Sigmoid colon (tissue), 7 donors: Measurements from ENCODE around the gene S1PR3. TPM values are rescaled to one million over a fixed set of nuclear protein-coding genes. Genes with fewer than 3 reads are reported as not detected.

ENCODE experiments used
- DNase-seq: peaks from one replicate; pipeline ENCODE4 v3.0.0-alpha.2; 2019
- H3K27ac ChIP-seq, 4 donors: fragments of 200-600 bp; sonication (generic); one replicate each; pipeline ENCODE4 v1.5.1; 2016 to 2019; ENCODE audit warnings: mild to moderate bottlenecking in 1 of 4
- H3K27me3 ChIP-seq, 3 donors: fragments of 200-600 bp; sonication (generic); one replicate each; pipeline ENCODE4 v1.5.1; 2019; ENCODE audit warnings: mild to moderate bottlenecking in 1 of 3
- H3K36me3 ChIP-seq, 4 donors: fragments of 200-600 bp; sonication (generic); one replicate each; pipeline ENCODE4 v1.5.1; 2016 to 2019
- H3K4me1 ChIP-seq, 4 donors: fragments of 200-600 bp; sonication (generic); one replicate each; pipeline ENCODE4 v1.5.1; 2017 to 2019
- H3K4me3 ChIP-seq, 4 donors: fragments of 200-600 bp; sonication (generic); one replicate each; pipeline ENCODE4 v1.5.1; 2017 to 2019; ENCODE audit warnings: mild to moderate bottlenecking in 2 of 4, moderate library complexity in 1 of 4
- H3K9me3 ChIP-seq, 4 donors: fragments of 200-600 bp in 3 of 4; sonication (generic) in 3 of 4; one replicate each; pipeline versions ENCODE4 v1.5.1 to v1.6.1; 2013 to 2019
- CTCF ChIP-seq, 4 experiments: fragments of 450-650 bp in 3 of 4; fragments of 200-600 bp in 1 of 4; IDR thresholded peaks; one replicate each; pipeline ENCODE4 v1.5.1; 2016 to 2019; ENCODE audit warnings: antibody characterized with exemption in 4 of 4, mild to moderate bottlenecking in 3 of 4, moderate library complexity in 2 of 4
- EP300 ChIP-seq, 4 donors: sonication (generic); formaldehyde crosslinking; IDR thresholded peaks; one replicate each; pipeline ENCODE4 v1.6.1; 2017; ENCODE audit warnings: antibody characterized with exemption in 4 of 4
- POLR2A ChIP-seq, 2 donors: fragments of 450-650 bp; IDR thresholded peaks; one replicate each; pipeline ENCODE4 v1.6.1; 2016; ENCODE audit warnings: antibody characterized with exemption in 2 of 2, mild to moderate bottlenecking in 2 of 2, moderate library complexity in 2 of 2
- POLR2AphosphoS5 ChIP-seq, 4 donors: sonication (generic); formaldehyde crosslinking; IDR thresholded peaks; one replicate each; pipeline ENCODE4 v1.6.1; 2017; ENCODE audit warnings: antibody characterized with exemption in 4 of 4
- WGBS, 2 donors: extraction: QIAGEN DNeasy Blood & Tissue Kit; methylation state at CpG; one replicate each; pipeline ENCODE4 v1.1.7; 2013; 5-methylcytosine and 5-hydroxymethylcytosine counted together
- intact Hi-C: fragments of 100-400 bp; cut with DNase I; formaldehyde crosslinking; loops from one replicate; pipeline ENCODE4 v1.15.1; 2023
- polyA plus RNA-seq, 3 donors: library from polyadenylated mRNA; stranded (reverse); fragments of 200-250 nt; gene quantifications; one replicate each; pipeline ENCODE4 v1.2.3, GENCODE V29; 2013
- total RNA-seq, 4 donors: library from RNA; depleted of rRNA; stranded (reverse); fragments of >200 nt; gene quantifications; one replicate each; pipeline ENCODE4 v1.1.0, GENCODE V29; 2016
- donor health status: healthy with polysubstance abuse.
- donor health status: Bipolar disorder and iron deficiency.
- donor health status: healthy.

Gene S1PR3
- total and polyA plus RNA-seq, 7 donors: 0.23 to 33.0 (median 10.4) TPM

GRCh38 chr9:88993871-88994460, 2.7 kb downstream of the S1PR3 start:
- no peak for DNase-seq
- Histone ChIP-seq H3K36me3 (no peaks in the 10 kb centered on the region), H3K27me3 (no peaks in the 10 kb centered on the region), H3K9me3 (no peaks in the 10 kb centered on the region), H3K27ac (peak overlapping the region in 3 of 4 donors; percentile 25 to 98 (median 44)), H3K4me1 (peaks cover 0 to 83% (median 59%) of the 10 kb centered on the region in 4 donors), H3K4me3 (peak overlapping the region in 2 of 4 donors; percentile 85)
- 93 to 96% methylated on average over 14 of the region's 14 CpGs for WGBS, 2 donors
- intact Hi-C loops: loop anchor here (10.0 kb wide), 1 partner anchor 799 kb away; no protein-coding TSS in a partner anchor
- TF ChIP-seq POLR2AphosphoS5 (IDR thresholded peaks at IDR 0.05) (no peak), POLR2A (IDR thresholded peaks at IDR 0.05) (no peak), CTCF (IDR thresholded peaks at IDR 0.05) (no peak), EP300 (IDR thresholded peaks at IDR 0.05) (no peak)

- 79 to 87% methylated on average over 9 of the region's 9 CpGs for WGBS, 2 donors
- Histone ChIP-seq H3K9me3 (no peaks in the 10 kb centered on the region), H3K27me3 (no peaks in the 10 kb centered on the region), H3K4me3 (peak overlapping the region in 3 of 4 donors; percentile 3 to 85 (median 85)), H3K36me3 (no peaks in the 10 kb centered on the region), H3K27ac (peak overlapping the region in 3 of 4 donors; percentile 25 to 98 (median 44)), H3K4me1 (peaks cover 0 to 83% (median 65%) of the 10 kb centered on the region in 4 donors)
- DNase-seq: no peak
- intact Hi-C loops: loop anchor here (5.0 to 10.0 kb wide), 2 partner anchors 342 to 800 kb away; no protein-coding TSS in a partner anchor
- TF ChIP-seq POLR2A (IDR thresholded peaks at IDR 0.05) (no peak), CTCF (IDR thresholded peaks at IDR 0.05) (no peak), EP300 (IDR thresholded peaks at IDR 0.05) (no peak), POLR2AphosphoS5 (IDR thresholded peaks at IDR 0.05) (no peak)
These were observed 3.4 kb downstream of the S1PR3 start for GRCh38 chr9:88994469-88995199.

GRCh38 chr9:88995200-88995577, 3.9 kb downstream of the S1PR3 start:
- intact Hi-C loops: loop anchor here (5.0 to 10.0 kb wide), 2 partner anchors 343 to 800 kb away; no protein-coding TSS in a partner anchor
- 71 to 77% methylated on average over 6 of the region's 6 CpGs for whole genome bisulfite sequencing, 2 donors
- Histone ChIP-seq H3K4me3 (peak overlapping the region in 1 of 4 donors; percentile 85), H3K9me3 (no peaks in the 10 kb centered on the region), H3K36me3 (no peaks in the 10 kb centered on the region), H3K27me3 (no peaks in the 10 kb centered on the region), H3K4me1 (peaks cover 0 to 88% (median 67%) of the 10 kb centered on the region in 4 donors), H3K27ac (peak overlapping the region in 2 of 4 donors; percentile 44 to 98)
- DNase-seq: no peak
- TF ChIP-seq POLR2A (IDR thresholded peaks at IDR 0.05) (no peak), POLR2AphosphoS5 (IDR thresholded peaks at IDR 0.05) (no peak), CTCF (IDR thresholded peaks at IDR 0.05) (no peak), EP300 (IDR thresholded peaks at IDR 0.05) (no peak)

- peak overlapping the region in 2 of 4 donors; percentile 44 to 98 for H3K27ac ChIP-seq
- intact Hi-C loops: loop anchor here (5.0 to 10.0 kb wide), 2 partner anchors 343 to 801 kb away; no protein-coding TSS in a partner anchor
These were observed 4.4 kb downstream of the S1PR3 start for GRCh38 chr9:88995627-88996026.

More at GRCh38 chr9:88995627-88996026, 4.4 kb downstream of the S1PR3 start:
- 79 to 85% methylated on average over 6 of the region's 6 CpGs for WGBS, 2 donors
- Histone ChIP-seq H3K27me3 (no peaks in the 10 kb centered on the region), H3K4me1 (peaks cover 0 to 90% (median 71%) of the 10 kb centered on the region in 4 donors), H3K9me3 (no peaks in the 10 kb centered on the region), H3K4me3 (no peak overlapping the region), H3K36me3 (no peaks in the 10 kb centered on the region)
- TF ChIP-seq CTCF (IDR thresholded peaks at IDR 0.05) (no peak), POLR2AphosphoS5 (IDR thresholded peaks at IDR 0.05) (no peak), POLR2A (IDR thresholded peaks at IDR 0.05) (no peak), EP300 (IDR thresholded peaks at IDR 0.05) (no peak)
- DNase-seq: no peak
